ENCODE data around the gene ARID1B. TPM values are rescaled to one million over a fixed set of nuclear protein-coding genes. Genes with fewer than 3 reads are reported as not detected.

ARID1B gene
- total and polyA plus RNA-seq, 4 donors, result 7.0 to 49.0 (median 24.2) TPM

- no peaks in the 10 kb centered on the region for H3K27me3 ChIP-seq (ENCODE audit: control insufficient read depth in 4 of 4, insufficient read depth in 4 of 4, low read length in 3 of 4)
- H3K9ac ChIP-seq (ENCODE audit: low read depth in 1 of 2, low read length in 2 of 2), result no peak overlapping the region
- no peaks in the 10 kb centered on the region for H3K9me3 ChIP-seq (ENCODE audit: control insufficient read depth in 4 of 4, low read length in 3 of 4)
- H3K36me3 ChIP-seq (ENCODE audit: control insufficient read depth in 4 of 4, insufficient read depth in 3 of 4, low read depth in 1 of 4, low read length in 3 of 4), result peaks cover 0 to 5% (median 3%) of the 10 kb centered on the region in 4 donors
- H3K4me3 ChIP-seq (ENCODE audit: low read depth in 1 of 3, low read length in 3 of 3), result no peak overlapping the region
- DNase-seq (ENCODE audit: low spot score), result no peak
- no peak for TF ChIP-seq CTCF (IDR thresholded peaks at IDR 0.05; ENCODE audit: low read depth, low read length, missing input control)
- no peak for TF ChIP-seq YY1 (IDR thresholded peaks at IDR 0.05)
- no peak for TF ChIP-seq ZBTB33 (IDR thresholded peaks at IDR 0.05)
- TF ChIP-seq REST (IDR thresholded peaks at IDR 0.05), result no peak
- TF ChIP-seq FOXA1 (IDR thresholded peaks at IDR 0.05), result no peak
- no peak for TF ChIP-seq FOXA2 (IDR thresholded peaks at IDR 0.05)
- TF ChIP-seq GABPA (IDR thresholded peaks at IDR 0.05 in 1 of 2, conservative IDR thresholded peaks at IDR 0.05 in 1 of 2), result no peak
- TF ChIP-seq TAF1 (conservative IDR thresholded peaks at IDR 0.05), result no peak
- TF ChIP-seq NR2F2 (IDR thresholded peaks at IDR 0.05), result no peak
- no peak for TF ChIP-seq ATF3 (IDR thresholded peaks at IDR 0.05)
- TF ChIP-seq HNF4G (IDR thresholded peaks at IDR 0.05), result no peak
- TF ChIP-seq RXRA (IDR thresholded peaks at IDR 0.05), result no peak
- 95% methylated on average over 9 of the region's 9 CpGs for WGBS
- H3K4me1 ChIP-seq (ENCODE audit: control insufficient read depth in 4 of 4, insufficient read depth in 4 of 4, low read length in 3 of 4), result peaks cover 4 to 29% (median 18%) of the 10 kb centered on the region in 4 donors
- no peak overlapping the region for H3K27ac ChIP-seq (ENCODE audit: low read depth in 1 of 2, low read length in 2 of 2)
Measured at GRCh38 chr6:156830126-156830525, 52.9 kb downstream of the ARID1B start.

- peak overlapping the region in 1 of 2 donors; percentile 8 for H3K27ac ChIP-seq (ENCODE audit: low read depth in 1 of 2, low read length in 2 of 2)
- H3K36me3 ChIP-seq (ENCODE audit: control insufficient read depth in 4 of 4, insufficient read depth in 3 of 4, low read depth in 1 of 4, low read length in 3 of 4), result peaks cover 0 to 5% (median 3%) of the 10 kb centered on the region in 4 donors
- no peaks in the 10 kb centered on the region for H3K27me3 ChIP-seq (ENCODE audit: control insufficient read depth in 4 of 4, insufficient read depth in 4 of 4, low read length in 3 of 4)
- H3K4me3 ChIP-seq (ENCODE audit: low read depth in 1 of 3, low read length in 3 of 3), result no peak overlapping the region
- peaks cover 3 to 26% (median 15%) of the 10 kb centered on the region in 4 donors for H3K4me1 ChIP-seq (ENCODE audit: control insufficient read depth in 4 of 4, insufficient read depth in 4 of 4, low read length in 3 of 4)
- H3K9ac ChIP-seq (ENCODE audit: low read depth in 1 of 2, low read length in 2 of 2), result no peak overlapping the region
- WGBS, result 18% methylated on average over 2 of the region's 2 CpGs
- TF ChIP-seq EGR1 (IDR thresholded peaks at IDR 0.05; ENCODE audit: low read depth in 2 of 2) (no peak), SP1 (IDR thresholded peaks at IDR 0.05) (peak; percentile 34)
- no peaks in the 10 kb centered on the region for H3K9me3 ChIP-seq (ENCODE audit: control insufficient read depth in 4 of 4, low read length in 3 of 4)
- DNase-seq (ENCODE audit: low spot score), result no peak
Measured at GRCh38 chr6:156832231-156832647, 55.1 kb downstream of the ARID1B start.

All from liver (tissue), 9 donors.